ENCODE data around the gene PLIN4. TPM values are rescaled to one million over a fixed set of nuclear protein-coding genes. Genes with fewer than 3 reads are reported as not detected.

Gene PLIN4
- total and polyA plus RNA-seq, 9 of the 15 experiments (the other 6 are each of a cell fraction or from before 2014, with no cell fraction given), result 0.04 to 0.16 (median 0.07) TPM; not detected in 3

DNA sequence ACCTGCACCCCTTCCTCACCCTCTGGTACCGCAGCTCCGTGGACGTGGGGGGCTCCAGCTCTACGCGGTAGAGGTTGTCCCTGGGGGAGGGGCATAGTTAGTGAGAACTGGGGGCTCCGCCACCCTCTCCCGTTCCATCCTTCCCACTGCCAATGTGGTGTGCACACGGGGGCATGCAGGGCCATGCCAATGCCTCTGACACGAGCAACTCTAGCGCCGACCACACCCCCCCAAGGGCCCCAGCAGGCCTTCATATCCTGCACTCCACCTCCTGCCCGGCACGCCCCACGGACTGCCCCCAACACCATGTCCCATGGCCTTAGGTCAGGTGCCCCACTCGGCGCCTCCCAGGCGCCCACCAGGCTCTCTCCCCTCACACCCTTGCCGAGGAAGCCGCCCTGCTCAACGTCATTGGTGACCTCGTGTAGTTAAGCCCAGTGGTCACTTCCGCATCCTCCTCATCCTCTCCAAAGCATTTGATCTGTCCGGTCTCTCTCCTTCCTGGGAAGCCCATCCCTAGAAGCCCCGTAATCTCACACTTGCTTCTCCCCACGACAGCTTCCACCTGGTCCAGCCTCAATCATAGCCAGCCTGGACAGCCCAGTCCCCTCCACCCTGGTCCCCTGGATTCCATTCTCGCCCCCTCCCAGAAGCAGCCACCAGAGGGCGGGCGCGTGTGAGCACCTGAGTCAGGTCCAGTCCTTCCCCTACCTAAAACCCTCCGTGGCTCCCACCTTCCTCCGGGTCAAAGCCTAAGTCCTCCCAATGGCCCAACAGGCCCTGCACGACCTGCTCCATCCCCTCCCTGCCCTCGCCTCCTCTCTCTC is 39.1 kb upstream of the PLIN4 start (continued):
- TF ChIP-seq TAF1 (IDR thresholded peaks at IDR 0.05; ENCODE audit: control insufficient read depth, extremely low read depth, insufficient read depth, low read length, severe bottlenecking) (no peak), ZNF224 (CRISPR knock-in tag; IDR thresholded peaks at IDR 0.05) (no peak), GATA2 (CRISPR knock-in tag; IDR thresholded peaks at IDR 0.05) (no peak), SFPQ (IDR thresholded peaks at IDR 0.05; ENCODE audit: low read depth, low read length) (no peak), KDM5B (IDR thresholded peaks at IDR 0.05; ENCODE audit: insufficient replicate concordance, low read depth, low read length) (no peak), KLF10 (CRISPR knock-in tag; IDR thresholded peaks at IDR 0.05) (no peak), SAFB2 (IDR thresholded peaks at IDR 0.05; ENCODE audit: borderline replicate concordance, low read depth, low read length, severe bottlenecking) (no peak), GTF2B (IDR thresholded peaks at IDR 0.05; ENCODE audit: extremely low read depth, insufficient read length) (no peak), POLR2A (conservative IDR thresholded peaks at IDR 0.05) (no peak), ZNF212 (CRISPR knock-in tag; IDR thresholded peaks at IDR 0.05) (no peak), ETV1 (tag; conservative IDR thresholded peaks at IDR 0.05; ENCODE audit: low read depth) (no peak), ZBTB33 (CRISPR knock-in tag; IDR thresholded peaks at IDR 0.05) (no peak), ZNF175 (CRISPR knock-in tag; IDR thresholded peaks at IDR 0.05; ENCODE audit: low read depth) (no peak), NFE2L1 (tag; IDR thresholded peaks at IDR 0.05; ENCODE audit: borderline replicate concordance, low read depth) (no peak), CGGBP1 (CRISPR knock-in tag; IDR thresholded peaks at IDR 0.05) (no peak), ZNF586 (CRISPR knock-in tag; conservative IDR thresholded peaks at IDR 0.05) (no peak)
- TF ChIP-seq, protein P1, sequence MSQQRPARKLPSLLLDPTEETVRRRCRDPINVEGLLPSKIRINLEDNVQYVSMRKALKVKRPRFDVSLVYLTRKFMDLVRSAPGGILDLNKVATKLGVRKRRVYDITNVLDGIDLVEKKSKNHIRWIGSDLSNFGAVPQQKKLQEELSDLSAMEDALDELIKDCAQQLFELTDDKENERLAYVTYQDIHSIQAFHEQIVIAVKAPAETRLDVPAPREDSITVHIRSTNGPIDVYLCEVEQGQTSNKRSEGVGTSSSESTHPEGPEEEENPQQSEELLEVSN (IDR thresholded peaks at IDR 0.05; ENCODE audit: borderline replicate concordance in 1 of 2, extremely low read depth in 1 of 2, insufficient read depth in 1 of 2, insufficient read length in 1 of 2, low read depth in 1 of 2, low read length in 1 of 2, poor library complexity in 1 of 2, severe bottlenecking in 1 of 2), result peak in 1 of 2 experiments; percentile 40
- TF ChIP-seq, protein P2, sequence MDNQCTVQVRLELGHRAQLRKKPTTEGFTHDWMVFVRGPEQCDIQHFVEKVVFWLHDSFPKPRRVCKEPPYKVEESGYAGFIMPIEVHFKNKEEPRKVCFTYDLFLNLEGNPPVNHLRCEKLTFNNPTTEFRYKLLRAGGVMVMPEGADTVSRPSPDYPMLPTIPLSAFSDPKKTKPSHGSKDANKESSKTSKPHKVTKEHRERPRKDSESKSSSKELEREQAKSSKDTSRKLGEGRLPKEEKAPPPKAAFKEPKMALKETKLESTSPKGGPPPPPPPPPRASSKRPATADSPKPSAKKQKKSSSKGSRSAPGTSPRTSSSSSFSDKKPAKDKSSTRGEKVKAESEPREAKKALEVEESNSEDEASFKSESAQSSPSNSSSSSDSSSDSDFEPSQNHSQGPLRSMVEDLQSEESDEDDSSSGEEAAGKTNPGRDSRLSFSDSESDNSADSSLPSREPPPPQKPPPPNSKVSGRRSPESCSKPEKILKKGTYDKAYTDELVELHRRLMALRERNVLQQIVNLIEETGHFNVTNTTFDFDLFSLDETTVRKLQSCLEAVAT (IDR thresholded peaks at IDR 0.05), result 0 out of 4 replicates have a peak, but pooled peaks of 1 of the 2 experiments have one; percentile 25

All from K562 (cell line).